HepG2 (cell line): ENCODE measurements around the gene PIP5KL1. TPM values are rescaled to one million over a fixed set of nuclear protein-coding genes. Genes with fewer than 3 reads are reported as not detected.
A peak's percentile ranks its signal among the peaks of the same experiment; 100 is the strongest.

ENCODE experiments used
- AKAP8 ChIP-seq: sonication (generic); formaldehyde crosslinking; IDR thresholded peaks from 2 replicates; pipeline ENCODE4 v1.5.1; 2020; ENCODE audit warnings: mild to moderate bottlenecking, missing genetic modification reagents
- CBX2 ChIP-seq, 2 experiments: fragments of 200-600 bp in 1 of 2; sonication (generic); formaldehyde crosslinking in 1 of 2; IDR thresholded peaks; 2 replicates each; pipeline versions ENCODE4 v1.7.0 to v1.8.1; 2018 to 2022; ENCODE audit warnings: low read depth in 2 of 2, low read length in 1 of 2, mild to moderate bottlenecking in 1 of 2, missing genetic modification reagents in 1 of 2
- CCDC6 ChIP-seq: sonication (generic); formaldehyde crosslinking; IDR thresholded peaks from 2 replicates; pipeline ENCODE4 v1.8.1; 2022; ENCODE audit warnings: mild to moderate bottlenecking, missing genetic modification reagents, moderate library complexity
- CEBPG ChIP-seq: IDR thresholded peaks from 2 replicates; pipeline ENCODE4 v1.6.1; 2016
- CTCF ChIP-seq: sonication (generic); formaldehyde crosslinking; IDR thresholded peaks from 2 replicates; pipeline ENCODE4 v1.5.0; 2020; ENCODE audit warnings: mild to moderate bottlenecking, missing genetic modification reagents, moderate library complexity
- DPF2 ChIP-seq: sonication (generic); formaldehyde crosslinking; IDR thresholded peaks from 2 replicates; pipeline ENCODE4 v1.4.0; 2020; ENCODE audit warnings: mild to moderate bottlenecking, low read depth, missing genetic modification reagents, borderline replicate concordance
- EED ChIP-seq: sonication (generic); formaldehyde crosslinking; IDR thresholded peaks from 2 replicates; pipeline ENCODE4 v1.5.0; 2020; ENCODE audit warnings: mild to moderate bottlenecking, missing genetic modification reagents
- HOXA7 ChIP-seq: sonication (generic); formaldehyde crosslinking; IDR thresholded peaks from 2 replicates; pipeline ENCODE4 v1.8.1; 2022; ENCODE audit warnings: mild to moderate bottlenecking, missing genetic modification reagents, moderate library complexity
- MATR3 ChIP-seq: sonication (generic); formaldehyde crosslinking; IDR thresholded peaks from 2 replicates; pipeline ENCODE4 v1.4.0; 2020; ENCODE audit warnings: missing genetic modification reagents
- MBD4 ChIP-seq: IDR thresholded peaks from 2 replicates; pipeline ENCODE4 v1.6.1; 2012; ENCODE audit warnings: low read length, inconsistent platforms, borderline replicate concordance
- MLLT10 ChIP-seq: sonication (generic); formaldehyde crosslinking; IDR thresholded peaks from 2 replicates; pipeline ENCODE4 v1.4.0; 2020; ENCODE audit warnings: missing genetic modification reagents
- NFATC3 ChIP-seq: sonication (generic); formaldehyde crosslinking; IDR thresholded peaks from 2 replicates; pipeline ENCODE4 v1.5.1; 2020; ENCODE audit warnings: mild to moderate bottlenecking, missing genetic modification reagents
- NFE2 ChIP-seq: sonication (generic); formaldehyde crosslinking; IDR thresholded peaks from 2 replicates; pipeline ENCODE4 v1.4.0; 2020; ENCODE audit warnings: missing genetic modification reagents
- TARDBP ChIP-seq: sonication (generic); formaldehyde crosslinking; IDR thresholded peaks from 2 replicates; pipeline ENCODE4 v1.8.0; 2022; ENCODE audit warnings: mild to moderate bottlenecking, missing genetic modification reagents
- TIGD3 ChIP-seq: sonication (generic); formaldehyde crosslinking; IDR thresholded peaks from 2 replicates; pipeline ENCODE4 v1.5.1; 2020; ENCODE audit warnings: mild to moderate bottlenecking, missing genetic modification reagents, borderline replicate concordance
- XRCC5 ChIP-seq: fragments of 200-400 bp; formaldehyde crosslinking; optimal IDR thresholded peaks from 2 replicates; pipeline ENCODE3; 2017; ENCODE audit warnings: mild to moderate bottlenecking, low read length
- ZBTB4 ChIP-seq: sonication (generic); formaldehyde crosslinking; IDR thresholded peaks from 2 replicates; pipeline ENCODE4 v1.4.0; 2020; ENCODE audit warnings: missing genetic modification reagents, mild to moderate bottlenecking, borderline replicate concordance
- ZBTB7B ChIP-seq: sonication (generic); formaldehyde crosslinking; IDR thresholded peaks from 2 replicates; pipeline ENCODE4 v1.4.0; 2020; ENCODE audit warnings: missing genetic modification reagents
- ZNF225 ChIP-seq: sonication (generic); formaldehyde crosslinking; IDR thresholded peaks from 2 replicates; pipeline ENCODE4 v1.4.0; 2020; ENCODE audit warnings: mild to moderate bottlenecking, missing genetic modification reagents
- ZNF256 ChIP-seq: sonication (generic); formaldehyde crosslinking; conservative IDR thresholded peaks from 2 replicates; pipeline ENCODE4 v1.4.0; 2020; ENCODE audit warnings: missing genetic modification reagents
- ZNF292 ChIP-seq: sonication (generic); formaldehyde crosslinking; IDR thresholded peaks from 2 replicates; pipeline ENCODE4 v1.8.1; 2022; ENCODE audit warnings: mild to moderate bottlenecking, low read depth, missing genetic modification reagents, borderline replicate concordance
- ZNF432 ChIP-seq: sonication (generic); formaldehyde crosslinking; IDR thresholded peaks from 2 replicates; pipeline ENCODE4 v1.5.0; 2020; ENCODE audit warnings: missing genetic modification reagents, mild to moderate bottlenecking, borderline replicate concordance
- ZNF44 ChIP-seq: sonication (generic); formaldehyde crosslinking; IDR thresholded peaks from 2 replicates; pipeline ENCODE4 v1.5.1; 2020; ENCODE audit warnings: mild to moderate bottlenecking, missing genetic modification reagents
- ZNF441 ChIP-seq: sonication (generic); formaldehyde crosslinking; IDR thresholded peaks from 2 replicates; pipeline ENCODE4 v1.7.0; 2021; ENCODE audit warnings: missing genetic modification reagents, borderline replicate concordance
- ZNF550 ChIP-seq: sonication (generic); formaldehyde crosslinking; IDR thresholded peaks from 2 replicates; pipeline ENCODE4 v1.4.0; 2020; ENCODE audit warnings: mild to moderate bottlenecking, missing genetic modification reagents, borderline replicate concordance
- ZNF792 ChIP-seq: IDR thresholded peaks from 2 replicates; pipeline ENCODE4 v1.6.1; 2016
- polyA plus RNA-seq, 8 experiments: library from polyadenylated mRNA; depleted of rRNA in 3 of 8; stranded (reverse) in 7 of 8; unstranded in 1 of 8; fragments of >200 nt; fragmentation: Illumina TruSeq in 4 of 8; extraction: Trizol in 4 of 8; gene quantifications; 2 replicates each; pipeline versions ENCODE4 v1.2.1 to v1.2.3, GENCODE V29; 2011 to 2016; ENCODE audit warnings: low read depth in 4 of 8, missing spikeins in 1 of 8, mixed read lengths in 1 of 8; ENCODE audit not compliant: insufficient read depth in 1 of 8
- total RNA-seq, 5 experiments: library from RNA; depleted of rRNA; stranded (reverse); fragments of >200 nt; fragmentation: Illumina TruSeq; extraction: Trizol; gene quantifications; 2 replicates each; pipeline ENCODE4 v1.2.3, GENCODE V29; 2016; ENCODE audit warnings: low read depth in 1 of 5

Gene PIP5KL1
- total and polyA plus RNA-seq, 2 of the 13 experiments (the other 11 are each of a cell fraction or from before 2014, with no cell fraction given): 0.20 to 0.49 TPM

- TF ChIP-seq TIGD3 (CRISPR knock-in tag): no peak
- TF ChIP-seq ZBTB7B (CRISPR knock-in tag): peak; percentile 93
- no peak for TF ChIP-seq CCDC6 (CRISPR knock-in tag)
- 0 out of 2 replicates have a peak, but pooled peaks have one; percentile 42 for TF ChIP-seq ZNF256 (CRISPR knock-in tag)
- peak; percentile 96 for TF ChIP-seq ZNF292 (CRISPR knock-in tag)
- TF ChIP-seq ZNF432: no peak
- TF ChIP-seq ZNF44 (CRISPR knock-in tag): no peak
- no peak for TF ChIP-seq ZNF225
- no peak for TF ChIP-seq NFE2
- TF ChIP-seq CTCF (CRISPR knock-in tag): peak; percentile 22; the same call in 1 of the 2 replicates
- TF ChIP-seq AKAP8: peak; percentile 82
- no peak for TF ChIP-seq ZNF550
- no peak for TF ChIP-seq NFATC3
- TF ChIP-seq MATR3 (CRISPR knock-in tag): no peak
- no peak for TF ChIP-seq ZNF441 (CRISPR knock-in tag)
- peak; percentile 95 for TF ChIP-seq TARDBP (CRISPR knock-in tag)
- peak; percentile 81; the same call in 1 of the 2 replicates for TF ChIP-seq DPF2 (CRISPR knock-in tag)
- no peak for TF ChIP-seq MLLT10 (CRISPR knock-in tag)
- TF ChIP-seq CBX2 (IDR thresholded peaks at IDR 0.05; ENCODE audit: low read depth, low read length): no peak
- TF ChIP-seq CBX2 (CRISPR knock-in tag; IDR thresholded peaks at IDR 0.05; ENCODE audit: low read depth): no peak
- TF ChIP-seq ZNF792 (CRISPR knock-in tag): peak; percentile 68; the same call in 1 of the 2 replicates
- peak; percentile 88 for TF ChIP-seq XRCC5
- TF ChIP-seq MBD4: no peak
- TF ChIP-seq EED (CRISPR knock-in tag): no peak
- TF ChIP-seq HOXA7: no peak
- no peak for TF ChIP-seq ZBTB4
- TF ChIP-seq CEBPG: peak; percentile 90
Observed at GRCh38 chr9:127950513-127951289, 20.1 kb upstream of the PIP5KL1 start (continued).
